OCI-LY3 (cell line): ENCODE data around the gene ASCL2.

Source experiments
- H2AFZ ChIP-seq: fragments of 200-600, 300-600 bp; shearing (Covaris generic); 2 replicates; pipeline ENCODE4 v1.6.0; 2014; ENCODE audit warnings: antibody characterized with exemption, low read depth, low read length
- H3K27ac ChIP-seq: fragments of 200-600, 300-600 bp; sonication (generic); 2 replicates; pipeline ENCODE4 v1.5.1; 2014; ENCODE audit warnings: mild to moderate bottlenecking, low read length, moderate library complexity, mixed read lengths
- H3K27me3 ChIP-seq: fragments of 200-600, 300-600 bp; sonication (generic); 2 replicates; pipeline ENCODE4 v1.6.1; 2014; ENCODE audit warnings: low read depth, low read length, mixed read lengths
- H3K36me3 ChIP-seq: fragments of 200-600, 300-600 bp; sonication (generic); replicated peaks from 2 replicates; pipeline ENCODE3; 2014; ENCODE audit warnings: low read depth, low read length, mixed read lengths
- H3K4me1 ChIP-seq: fragments of 300-600, 200-600 bp; sonication (generic); 2 replicates; pipeline ENCODE4 v1.6.1; 2014; ENCODE audit warnings: low read length, mixed read lengths
- H3K4me2 ChIP-seq: fragments of 200-600, 300-600 bp; sonication (generic); 2 replicates; pipeline ENCODE4 v1.6.1; 2014; ENCODE audit warnings: low read length, mixed read lengths
- H3K4me3 ChIP-seq: fragments of 300-600, 200-600 bp; sonication (generic); 2 replicates; pipeline ENCODE4 v1.5.1; 2014; ENCODE audit warnings: antibody characterized with exemption, mild to moderate bottlenecking, low read length, moderate library complexity
- H3K79me2 ChIP-seq: fragments of 300-600, 200-600 bp; shearing (Covaris generic); 2 replicates; pipeline ENCODE4 v1.6.1; 2014; ENCODE audit warnings: mild to moderate bottlenecking, low read length, mixed read lengths
- H3K9ac ChIP-seq: fragments of 300-600, 200-600 bp; shearing (Covaris generic); 2 replicates; pipeline ENCODE4 v1.6.0; 2014; ENCODE audit warnings: mild to moderate bottlenecking, low read length, moderate library complexity
- H3K9me3 ChIP-seq: fragments of 200-600, 300-600 bp; shearing (Covaris generic); 2 replicates; pipeline ENCODE4 v1.6.1; 2014; ENCODE audit warnings: low read length, mixed read lengths; ENCODE audit not compliant: insufficient read depth
- H4K20me1 ChIP-seq: fragments of 200-600, 300-600 bp; sonication (generic); 2 replicates; pipeline ENCODE4 v1.6.1; 2016; ENCODE audit warnings: low read length, mixed read lengths; ENCODE audit not compliant: insufficient read depth
- EZH2phosphoT487 ChIP-seq: fragments of 200-600 bp; shearing (Covaris generic); IDR thresholded peaks from 2 replicates; pipeline ENCODE4 v1.6.1; 2018; ENCODE audit warnings: antibody characterized with exemption, mixed run types, low read depth
- TF ChIP-seq, protein P1 (sequence below): fragments of 200-600, 300-600 bp; sonication (generic); IDR thresholded peaks from 2 replicates; pipeline ENCODE4 v1.5.1; 2014; ENCODE audit warnings: antibody characterized with exemption, low read length, low read depth

Gene ASCL2

DNA sequence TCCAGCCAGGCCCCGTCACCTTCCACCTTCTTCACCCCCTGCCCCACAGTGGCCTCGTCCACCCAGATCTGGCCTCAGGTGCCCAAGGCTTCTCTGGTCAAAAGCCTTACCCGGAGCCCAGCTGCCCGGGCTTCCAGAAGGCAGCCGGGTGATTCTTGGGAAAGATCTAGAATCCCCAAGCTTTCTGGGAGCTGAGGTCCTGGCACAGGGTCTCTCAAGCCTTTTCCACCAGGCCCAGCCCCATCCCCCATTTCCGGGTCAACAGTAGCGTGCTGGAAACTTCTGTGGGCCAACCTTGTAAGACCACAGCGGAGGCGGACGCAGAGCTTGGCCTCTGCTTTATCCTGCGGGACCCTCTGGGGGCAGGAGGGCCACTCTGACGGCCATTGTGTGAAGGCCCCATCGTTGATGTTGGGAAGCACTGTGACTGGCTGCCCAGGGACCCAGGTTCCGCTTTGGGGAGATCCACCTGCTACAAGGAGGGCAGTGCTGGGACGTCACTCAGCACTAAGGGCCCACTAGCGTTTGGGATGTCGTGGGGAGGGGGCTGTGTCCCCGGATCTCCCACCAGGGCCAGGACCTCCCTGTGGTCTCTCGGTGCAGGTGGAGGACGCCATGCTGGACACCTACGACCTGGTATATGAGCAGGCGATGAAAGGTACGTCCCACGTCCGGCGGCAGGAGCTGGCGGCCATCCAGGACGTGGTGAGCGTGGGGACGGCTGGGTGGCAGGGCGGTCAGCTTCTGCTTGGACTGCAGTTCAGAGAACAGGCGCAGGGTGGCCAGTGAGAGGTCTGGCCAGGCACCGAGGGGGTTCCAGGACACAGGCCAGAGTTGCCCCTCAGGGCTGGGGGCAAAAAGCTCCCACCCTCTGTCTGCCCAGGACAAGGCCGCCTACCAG is 42.9 kb upstream of the ASCL2 start:
- no peaks in the 10 kb centered on the region for H3K27me3 ChIP-seq
- H3K4me1 ChIP-seq, result no peaks in the 10 kb centered on the region
- no peak overlapping the region for H3K4me2 ChIP-seq
- H4K20me1 ChIP-seq, result no peaks in the 10 kb centered on the region
- no peak overlapping the region for H3K4me3 ChIP-seq
- H3K79me2 ChIP-seq, result no peaks in the 10 kb centered on the region
- TF ChIP-seq EZH2phosphoT487, result no peak
- TF ChIP-seq, protein P1, sequence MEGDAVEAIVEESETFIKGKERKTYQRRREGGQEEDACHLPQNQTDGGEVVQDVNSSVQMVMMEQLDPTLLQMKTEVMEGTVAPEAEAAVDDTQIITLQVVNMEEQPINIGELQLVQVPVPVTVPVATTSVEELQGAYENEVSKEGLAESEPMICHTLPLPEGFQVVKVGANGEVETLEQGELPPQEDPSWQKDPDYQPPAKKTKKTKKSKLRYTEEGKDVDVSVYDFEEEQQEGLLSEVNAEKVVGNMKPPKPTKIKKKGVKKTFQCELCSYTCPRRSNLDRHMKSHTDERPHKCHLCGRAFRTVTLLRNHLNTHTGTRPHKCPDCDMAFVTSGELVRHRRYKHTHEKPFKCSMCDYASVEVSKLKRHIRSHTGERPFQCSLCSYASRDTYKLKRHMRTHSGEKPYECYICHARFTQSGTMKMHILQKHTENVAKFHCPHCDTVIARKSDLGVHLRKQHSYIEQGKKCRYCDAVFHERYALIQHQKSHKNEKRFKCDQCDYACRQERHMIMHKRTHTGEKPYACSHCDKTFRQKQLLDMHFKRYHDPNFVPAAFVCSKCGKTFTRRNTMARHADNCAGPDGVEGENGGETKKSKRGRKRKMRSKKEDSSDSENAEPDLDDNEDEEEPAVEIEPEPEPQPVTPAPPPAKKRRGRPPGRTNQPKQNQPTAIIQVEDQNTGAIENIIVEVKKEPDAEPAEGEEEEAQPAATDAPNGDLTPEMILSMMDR, result no peak
- H2AFZ ChIP-seq, result no peak overlapping the region
- no peaks in the 10 kb centered on the region for H3K9me3 ChIP-seq
- no peak overlapping the region for H3K27ac ChIP-seq
- no peak overlapping the region for H3K9ac ChIP-seq
- no peaks in the 10 kb centered on the region for H3K36me3 ChIP-seq

DNA sequence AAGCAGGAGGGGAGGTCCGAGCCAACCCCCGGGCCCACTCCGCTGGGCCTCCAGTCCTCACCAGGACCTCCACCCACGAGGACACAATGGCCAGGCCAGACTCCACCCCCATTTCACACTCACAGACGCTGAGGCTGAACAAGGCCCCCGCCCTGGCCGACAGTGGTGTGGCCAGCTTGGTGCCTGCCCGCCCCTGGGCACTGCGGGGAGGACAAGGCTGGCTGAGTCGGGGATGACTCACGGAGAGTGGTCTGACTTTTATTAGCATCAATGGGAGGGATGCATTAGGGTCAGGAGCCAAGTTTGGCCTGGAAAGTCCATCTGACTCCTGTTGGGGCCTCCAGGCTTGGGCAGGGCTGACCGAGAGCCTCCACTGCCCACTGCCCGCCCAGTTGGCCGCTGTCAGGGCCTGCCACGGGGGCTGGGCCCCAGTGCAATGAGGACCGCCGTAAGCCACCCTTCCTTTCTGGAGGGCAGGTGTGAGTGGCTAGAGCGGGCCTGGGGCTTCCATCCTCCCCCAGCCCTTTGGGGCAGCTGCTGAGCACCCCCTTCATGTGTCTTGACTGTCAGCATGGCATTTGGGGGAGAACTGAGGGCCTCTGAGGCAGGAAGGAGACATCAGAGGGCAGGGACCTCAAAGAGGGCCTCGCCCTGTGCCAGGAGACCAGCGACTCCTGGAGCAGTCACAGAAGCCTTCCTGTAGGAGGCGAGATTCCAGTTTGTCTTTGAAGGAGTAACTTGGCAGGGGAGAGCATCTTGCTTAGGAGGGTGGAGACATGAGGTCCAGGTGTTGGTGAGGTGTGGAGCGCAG is 42.0 kb upstream of the ASCL2 start:
- Histone ChIP-seq H4K20me1 (no peaks in the 10 kb centered on the region), H3K27ac (no peak overlapping the region), H3K4me3 (no peak overlapping the region), H2AFZ (no peak overlapping the region), H3K79me2 (no peaks in the 10 kb centered on the region), H3K9ac (no peak overlapping the region), H3K27me3 (no peaks in the 10 kb centered on the region), H3K4me1 (no peaks in the 10 kb centered on the region), H3K9me3 (no peaks in the 10 kb centered on the region), H3K4me2 (no peak overlapping the region), H3K36me3 (no peaks in the 10 kb centered on the region)
- TF ChIP-seq, protein P1, result no peak
- no peak for TF ChIP-seq EZH2phosphoT487

DNA sequence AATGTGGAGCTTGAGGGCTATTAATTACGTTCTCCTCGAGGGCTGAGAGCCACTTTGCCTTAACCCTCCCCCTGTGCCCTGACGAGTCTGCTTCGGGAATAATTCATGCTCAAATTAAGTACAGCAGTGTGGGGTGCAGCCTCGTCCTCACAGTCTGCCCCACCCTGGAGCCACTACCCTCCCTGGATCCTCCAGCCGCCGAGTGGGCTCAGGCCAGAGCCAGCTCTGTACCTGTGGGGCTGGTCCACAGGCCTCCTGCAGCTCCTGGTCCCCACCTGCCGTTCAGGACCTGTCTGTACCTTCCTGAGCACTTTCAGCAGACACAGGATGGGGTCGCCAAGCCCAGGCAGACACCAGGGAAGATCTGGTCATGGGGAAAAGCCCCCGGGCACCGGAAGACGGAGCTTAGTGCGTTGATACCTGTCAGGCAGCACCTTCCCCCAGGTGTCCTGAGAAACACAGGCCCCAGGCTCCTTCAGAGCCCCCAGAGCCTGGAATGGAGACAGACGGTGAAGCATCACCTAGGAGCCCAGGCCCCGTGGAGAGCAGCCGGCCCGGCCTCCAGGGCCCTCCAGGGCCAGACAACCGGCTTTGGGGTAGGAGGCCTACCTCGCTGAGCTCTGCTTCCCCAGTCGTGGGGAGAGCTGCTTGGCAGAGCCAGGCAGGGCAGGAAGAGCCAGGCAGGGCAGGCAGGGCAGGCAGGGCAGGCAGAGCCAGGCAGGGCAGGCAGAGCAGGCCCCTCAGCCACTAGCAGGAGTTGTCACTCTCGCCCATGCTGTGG is 41.2 kb upstream of the ASCL2 start:
- no peak overlapping the region for H3K4me2 ChIP-seq
- H4K20me1 ChIP-seq, result no peaks in the 10 kb centered on the region
- TF ChIP-seq EZH2phosphoT487, result no peak
- TF ChIP-seq, protein P1, result no peak
- H3K9ac ChIP-seq, result no peak overlapping the region
- no peaks in the 10 kb centered on the region for H3K36me3 ChIP-seq
- no peaks in the 10 kb centered on the region for H3K4me1 ChIP-seq
- no peak overlapping the region for H3K27ac ChIP-seq
- no peak overlapping the region for H2AFZ ChIP-seq
- H3K79me2 ChIP-seq, result no peaks in the 10 kb centered on the region
- no peaks in the 10 kb centered on the region for H3K27me3 ChIP-seq
- no peaks in the 10 kb centered on the region for H3K9me3 ChIP-seq
- no peak overlapping the region for H3K4me3 ChIP-seq
